PC-3 (cell line): ENCODE data around the gene GADD45B.

Experiments used
- EZH2 ChIP-seq: fragments of 300-600 bp; sonication (generic); IDR thresholded peaks from one replicate; pipeline ENCODE4 v1.6.1; 2017; ENCODE audit warnings: antibody characterized with exemption, mild to moderate bottlenecking, low read length; ENCODE audit not compliant: unreplicated experiment
- EZH2phosphoT487 ChIP-seq: fragments of 300-600 bp; sonication (generic); IDR thresholded peaks from 2 replicates; pipeline ENCODE4 v1.6.1; 2018; ENCODE audit warnings: mild to moderate bottlenecking, antibody characterized with exemption, low read length, borderline replicate concordance
- TF ChIP-seq, protein P1 (sequence below): fragments of 300-600 bp; sonication (generic); conservative IDR thresholded peaks from 2 replicates; pipeline ENCODE4 v1.5.1; 2017; ENCODE audit warnings: antibody characterized with exemption, low read depth, mild to moderate bottlenecking, low read length

DNA sequence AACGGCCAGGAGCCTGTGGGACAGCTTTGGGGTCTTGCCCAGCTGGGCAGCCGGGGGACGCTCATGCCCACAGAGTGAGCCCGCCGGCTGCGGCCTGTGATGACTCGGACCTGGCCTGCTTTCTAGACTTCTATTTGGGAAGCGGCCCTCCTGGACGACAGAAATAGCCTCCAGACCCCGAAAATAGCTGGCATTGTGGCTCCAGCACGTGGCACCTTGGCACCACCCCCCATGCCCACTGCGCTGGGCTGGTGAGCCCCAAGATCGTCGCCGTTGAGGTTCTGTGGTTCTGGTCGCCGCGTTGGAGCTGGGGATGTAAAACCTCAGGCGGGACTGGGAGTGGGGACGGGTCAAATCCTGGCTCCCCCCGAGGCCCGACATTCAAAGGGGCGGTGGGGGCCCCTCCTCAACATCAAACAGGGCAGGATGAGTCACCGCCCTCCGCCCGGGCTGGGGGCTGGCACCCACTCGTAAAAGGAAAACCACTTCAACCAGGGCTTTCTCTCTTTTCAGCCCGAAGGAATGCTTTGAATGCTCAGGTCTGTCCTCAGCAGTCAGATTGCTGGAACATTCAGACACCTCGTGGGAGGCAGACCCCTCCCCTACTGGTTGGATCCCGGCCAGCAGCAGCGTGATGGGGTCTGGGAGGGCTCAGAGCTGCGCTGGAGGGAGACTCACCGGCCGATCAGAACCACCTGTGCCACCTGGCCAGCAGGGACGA is 42.1 kb downstream of the GADD45B start:
- TF ChIP-seq, protein P1, sequence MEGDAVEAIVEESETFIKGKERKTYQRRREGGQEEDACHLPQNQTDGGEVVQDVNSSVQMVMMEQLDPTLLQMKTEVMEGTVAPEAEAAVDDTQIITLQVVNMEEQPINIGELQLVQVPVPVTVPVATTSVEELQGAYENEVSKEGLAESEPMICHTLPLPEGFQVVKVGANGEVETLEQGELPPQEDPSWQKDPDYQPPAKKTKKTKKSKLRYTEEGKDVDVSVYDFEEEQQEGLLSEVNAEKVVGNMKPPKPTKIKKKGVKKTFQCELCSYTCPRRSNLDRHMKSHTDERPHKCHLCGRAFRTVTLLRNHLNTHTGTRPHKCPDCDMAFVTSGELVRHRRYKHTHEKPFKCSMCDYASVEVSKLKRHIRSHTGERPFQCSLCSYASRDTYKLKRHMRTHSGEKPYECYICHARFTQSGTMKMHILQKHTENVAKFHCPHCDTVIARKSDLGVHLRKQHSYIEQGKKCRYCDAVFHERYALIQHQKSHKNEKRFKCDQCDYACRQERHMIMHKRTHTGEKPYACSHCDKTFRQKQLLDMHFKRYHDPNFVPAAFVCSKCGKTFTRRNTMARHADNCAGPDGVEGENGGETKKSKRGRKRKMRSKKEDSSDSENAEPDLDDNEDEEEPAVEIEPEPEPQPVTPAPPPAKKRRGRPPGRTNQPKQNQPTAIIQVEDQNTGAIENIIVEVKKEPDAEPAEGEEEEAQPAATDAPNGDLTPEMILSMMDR = no peak
- no peak for TF ChIP-seq EZH2
- no peak for TF ChIP-seq EZH2phosphoT487
